HEK293 (cell line): ENCODE measurements around the gene MSX1.

Experiments used
- CTCF ChIA-PET: fragments of 350-600 bp; formaldehyde crosslinking; extraction: SDS; loops from one replicate; lab custom pipeline; 2021; ENCODE audit warnings: antibody characterized with exemption; lab: Yijun Ruan, JAX
- POLR2A ChIA-PET: fragments of 300-600 bp; formaldehyde crosslinking; extraction: SDS; loops from one replicate; lab custom pipeline; 2020; ENCODE audit warnings: antibody characterized with exemption, inconsistent platforms; lab: Yijun Ruan, JAX
- H3K27ac ChIP-seq: fragments of 200-500 bp; sonication (Bioruptor generic); 2 replicates; pipeline ENCODE4 v1.5.1; 2014; ENCODE audit warnings: low read depth, low read length, control low read depth, inconsistent platforms; ENCODE audit errors: extremely low read depth
- H3K36me3 ChIP-seq, 2 experiments: fragments of 200-500 bp in 1 of 2; sonication (Bioruptor generic) in 1 of 2; 1 replicate in 1 of 2; 2 replicates in 1 of 2; pipeline ENCODE4 v1.5.1; 2014 to 2017; ENCODE audit warnings: inconsistent platforms in 2 of 2, low read length in 2 of 2; ENCODE audit not compliant: control insufficient read depth in 2 of 2, insufficient read depth in 1 of 2
- H3K4me1 ChIP-seq: fragments of 200-500 bp; sonication (Bioruptor generic); 2 replicates; pipeline ENCODE4 v1.5.1; 2014; ENCODE audit warnings: mild to moderate bottlenecking, low read length, inconsistent platforms; ENCODE audit not compliant: control insufficient read depth, insufficient read depth
- H3K4me3 ChIP-seq: 2 replicates; pipeline ENCODE4 v1.5.1; 2011; ENCODE audit warnings: low read depth, mild to moderate bottlenecking, control low read depth, low read length, moderate library complexity
- H3K9me3 ChIP-seq: fragments of 200-500 bp; sonication (Bioruptor generic); 2 replicates; pipeline ENCODE4 v1.5.1; 2014; ENCODE audit warnings: low read depth, low read length, inconsistent platforms; ENCODE audit not compliant: control insufficient read depth, insufficient read depth
- BCL11A ChIP-seq: fragments of 450-650 bp; formaldehyde crosslinking; IDR thresholded peaks from 2 replicates; pipeline ENCODE4 v1.5.1; 2016; ENCODE audit warnings: low read depth, missing biosample characterization, missing genetic modification characterization
- KLF1 ChIP-seq: fragments of 450-650 bp; formaldehyde crosslinking; IDR thresholded peaks from 2 replicates; pipeline ENCODE4 v1.5.1; 2016; ENCODE audit warnings: missing biosample characterization, missing genetic modification characterization
- PRDM1 ChIP-seq: fragments of 450-650 bp; formaldehyde crosslinking; IDR thresholded peaks from 2 replicates; pipeline ENCODE4; 2016; ENCODE audit warnings: missing biosample characterization, missing genetic modification characterization
- TRIM28 ChIP-seq: IDR thresholded peaks from 2 replicates; pipeline ENCODE4 v1.6.1; 2011; ENCODE audit warnings: low read length, control low read depth, borderline replicate concordance
- YY1 ChIP-seq: fragments of 450-650 bp; formaldehyde crosslinking; IDR thresholded peaks from 2 replicates; pipeline ENCODE4 v1.5.1; 2018; ENCODE audit warnings: missing biosample characterization, missing genetic modification characterization
- ZBTB21 ChIP-seq: fragments of 450-650 bp; formaldehyde crosslinking; IDR thresholded peaks from 2 replicates; pipeline ENCODE4 v1.5.1; 2017; ENCODE audit warnings: missing biosample characterization, missing genetic modification characterization
- ZEB2 ChIP-seq: fragments of 450-650 bp; formaldehyde crosslinking; IDR thresholded peaks from 2 replicates; pipeline ENCODE4 v1.5.1; 2016; ENCODE audit warnings: missing biosample characterization, missing genetic modification characterization
- ZFHX2 ChIP-seq: fragments of 450-650 bp; formaldehyde crosslinking; conservative IDR thresholded peaks from 2 replicates; pipeline ENCODE4 v1.5.1; 2016; ENCODE audit warnings: missing biosample characterization, missing genetic modification characterization
- ZNF146 ChIP-seq: fragments of 450-650 bp; formaldehyde crosslinking; IDR thresholded peaks from 2 replicates; pipeline ENCODE4 v1.5.1; 2016; ENCODE audit warnings: missing biosample characterization, missing genetic modification characterization
- ZNF266 ChIP-seq: fragments of 450-650 bp; formaldehyde crosslinking; IDR thresholded peaks from 2 replicates; pipeline ENCODE4 v1.5.1; 2016; ENCODE audit warnings: missing biosample characterization, missing genetic modification characterization, low read depth
- ZNF391 ChIP-seq: fragments of 450-650 bp; formaldehyde crosslinking; IDR thresholded peaks from 2 replicates; pipeline ENCODE4 v1.5.1; 2016; ENCODE audit warnings: low read depth, missing biosample characterization, missing genetic modification characterization, borderline replicate concordance
- ZNF473 ChIP-seq: fragments of 450-650 bp; formaldehyde crosslinking; IDR thresholded peaks from 2 replicates; pipeline ENCODE4 v1.5.1; 2017; ENCODE audit warnings: missing biosample characterization, missing genetic modification characterization
- ZNF544 ChIP-seq: fragments of 450-650 bp; formaldehyde crosslinking; IDR thresholded peaks from 2 replicates; pipeline ENCODE4 v1.5.0; 2017; ENCODE audit warnings: missing biosample characterization, missing genetic modification characterization
- ZNF558 ChIP-seq: fragments of 450-650 bp; formaldehyde crosslinking; IDR thresholded peaks from 2 replicates; pipeline ENCODE4 v1.5.1; 2016; ENCODE audit warnings: missing biosample characterization, missing genetic modification characterization
- ZNF610 ChIP-seq: fragments of 450-650 bp; formaldehyde crosslinking; IDR thresholded peaks from 2 replicates; pipeline ENCODE4 v1.5.1; 2016; ENCODE audit warnings: missing biosample characterization, missing genetic modification characterization, borderline replicate concordance
- ZNF654 ChIP-seq: fragments of 450-650 bp; formaldehyde crosslinking; IDR thresholded peaks from 2 replicates; pipeline ENCODE4 v1.5.1; 2016; ENCODE audit warnings: low read depth, missing biosample characterization, missing genetic modification characterization
- TF ChIP-seq, protein P1 (sequence below): fragments of 450-650 bp; formaldehyde crosslinking; IDR thresholded peaks from 2 replicates; pipeline ENCODE4; 2016; ENCODE audit warnings: missing biosample characterization, missing genetic modification characterization
- TF ChIP-seq, protein P2 (sequence below): fragments of 450-650 bp; formaldehyde crosslinking; IDR thresholded peaks from 2 replicates; pipeline ENCODE4 v1.5.1; 2016; ENCODE audit warnings: missing biosample characterization, missing genetic modification characterization
- TF ChIP-seq, protein P3 (sequence below): fragments of 450-650 bp; formaldehyde crosslinking; IDR thresholded peaks from 2 replicates; pipeline ENCODE4 v1.5.1; 2016; ENCODE audit warnings: missing biosample characterization, missing genetic modification characterization

Gene MSX1

DNA sequence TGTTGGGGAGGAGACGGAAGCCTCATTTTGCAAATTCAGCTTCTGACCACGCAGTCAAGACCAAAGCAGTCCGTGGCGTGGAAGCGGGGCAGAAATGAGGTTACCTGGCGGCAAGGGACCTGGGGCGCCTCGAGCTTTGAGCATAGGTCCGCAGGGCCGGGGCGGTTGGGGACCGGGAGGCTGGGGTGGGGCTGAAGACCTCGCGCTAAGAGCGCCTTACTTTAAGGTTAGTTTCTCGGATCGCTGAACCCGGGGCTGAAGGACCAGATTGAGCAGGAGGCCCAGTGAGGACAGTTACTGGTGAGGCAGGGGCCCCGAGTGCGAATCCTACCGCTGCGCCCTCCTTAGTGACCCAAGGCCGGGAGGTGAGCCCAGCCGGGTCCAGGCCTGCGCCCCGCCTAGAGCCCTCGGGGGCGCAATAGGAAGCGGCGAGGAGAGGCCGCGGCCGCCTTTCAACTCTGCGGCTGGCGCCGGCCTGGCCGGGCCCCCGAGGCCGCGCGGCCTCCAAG lies 7.5 kb downstream of the MSX1 start:
- POLR2A ChIA-PET: no interaction called here
- Histone ChIP-seq H3K36me3 (peaks cover 0 to 22% of the 10 kb centered on the region in 2 experiments; a peak in 1 of 3 replicates), H3K4me3 (no peak overlapping the region), H3K9me3 (no peaks in the 10 kb centered on the region), H3K4me1 (no peaks in the 10 kb centered on the region; the same call in 1 of the 2 replicates), H3K27ac (no peak overlapping the region)
- no peak for TF ChIP-seq ZNF654 (tag by site-specific recombination)
- no peak for TF ChIP-seq TRIM28
- TF ChIP-seq ZNF266 (tag by site-specific recombination): no peak
- TF ChIP-seq, protein P1, sequence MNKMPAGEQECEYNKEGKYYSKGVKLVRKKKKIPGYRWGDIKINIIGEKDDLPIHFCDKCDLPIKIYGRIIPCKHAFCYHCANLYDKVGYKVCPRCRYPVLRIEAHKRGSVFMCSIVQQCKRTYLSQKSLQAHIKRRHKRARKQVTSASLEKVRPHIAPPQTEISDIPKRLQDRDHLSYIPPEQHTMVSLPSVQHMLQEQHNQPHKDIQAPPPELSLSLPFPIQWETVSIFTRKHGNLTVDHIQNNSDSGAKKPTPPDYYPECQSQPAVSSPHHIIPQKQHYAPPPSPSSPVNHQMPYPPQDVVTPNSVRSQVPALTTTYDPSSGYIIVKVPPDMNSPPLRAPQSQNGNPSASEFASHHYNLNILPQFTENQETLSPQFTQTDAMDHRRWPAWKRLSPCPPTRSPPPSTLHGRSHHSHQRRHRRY (tag by site-specific recombination): no peak
- no peak for TF ChIP-seq ZEB2
- TF ChIP-seq ZNF610 (tag by site-specific recombination): no peak
- no peak for TF ChIP-seq YY1 (tag by site-specific recombination)
- no peak for TF ChIP-seq ZNF473 (tag by site-specific recombination)
- no peak for TF ChIP-seq ZNF146 (tag by site-specific recombination)
- TF ChIP-seq, protein P2, sequence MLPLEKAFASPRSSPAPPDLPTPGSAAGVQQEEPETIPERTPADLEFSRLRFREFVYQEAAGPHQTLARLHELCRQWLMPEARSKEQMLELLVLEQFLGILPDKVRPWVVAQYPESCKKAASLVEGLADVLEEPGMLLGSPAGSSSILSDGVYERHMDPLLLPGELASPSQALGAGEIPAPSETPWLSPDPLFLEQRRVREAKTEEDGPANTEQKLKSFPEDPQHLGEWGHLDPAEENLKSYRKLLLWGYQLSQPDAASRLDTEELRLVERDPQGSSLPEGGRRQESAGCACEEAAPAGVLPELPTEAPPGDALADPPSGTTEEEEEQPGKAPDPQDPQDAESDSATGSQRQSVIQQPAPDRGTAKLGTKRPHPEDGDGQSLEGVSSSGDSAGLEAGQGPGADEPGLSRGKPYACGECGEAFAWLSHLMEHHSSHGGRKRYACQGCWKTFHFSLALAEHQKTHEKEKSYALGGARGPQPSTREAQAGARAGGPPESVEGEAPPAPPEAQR: no peak
- no peak for TF ChIP-seq KLF1 (tag by site-specific recombination)
- TF ChIP-seq ZNF544 (tag by site-specific recombination): no peak
- TF ChIP-seq PRDM1: no peak
- TF ChIP-seq, protein P3, sequence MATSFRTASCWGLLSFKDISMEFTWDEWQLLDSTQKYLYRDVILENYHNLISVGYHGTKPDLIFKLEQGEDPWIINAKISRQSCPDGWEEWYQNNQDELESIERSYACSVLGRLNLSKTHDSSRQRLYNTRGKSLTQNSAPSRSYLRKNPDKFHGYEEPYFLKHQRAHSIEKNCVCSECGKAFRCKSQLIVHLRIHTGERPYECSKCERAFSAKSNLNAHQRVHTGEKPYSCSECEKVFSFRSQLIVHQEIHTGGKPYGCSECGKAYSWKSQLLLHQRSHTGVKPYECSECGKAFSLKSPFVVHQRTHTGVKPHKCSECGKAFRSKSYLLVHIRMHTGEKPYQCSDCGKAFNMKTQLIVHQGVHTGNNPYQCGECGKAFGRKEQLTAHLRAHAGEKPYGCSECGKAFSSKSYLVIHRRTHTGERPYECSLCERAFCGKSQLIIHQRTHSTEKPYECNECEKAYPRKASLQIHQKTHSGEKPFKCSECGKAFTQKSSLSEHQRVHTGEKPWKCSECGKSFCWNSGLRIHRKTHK (tag by site-specific recombination): no peak
- no peak for TF ChIP-seq ZNF391 (tag by site-specific recombination)
- no peak for TF ChIP-seq ZBTB21 (tag by site-specific recombination)
- no peak for TF ChIP-seq BCL11A
- CTCF ChIA-PET: no interaction called here

DNA sequence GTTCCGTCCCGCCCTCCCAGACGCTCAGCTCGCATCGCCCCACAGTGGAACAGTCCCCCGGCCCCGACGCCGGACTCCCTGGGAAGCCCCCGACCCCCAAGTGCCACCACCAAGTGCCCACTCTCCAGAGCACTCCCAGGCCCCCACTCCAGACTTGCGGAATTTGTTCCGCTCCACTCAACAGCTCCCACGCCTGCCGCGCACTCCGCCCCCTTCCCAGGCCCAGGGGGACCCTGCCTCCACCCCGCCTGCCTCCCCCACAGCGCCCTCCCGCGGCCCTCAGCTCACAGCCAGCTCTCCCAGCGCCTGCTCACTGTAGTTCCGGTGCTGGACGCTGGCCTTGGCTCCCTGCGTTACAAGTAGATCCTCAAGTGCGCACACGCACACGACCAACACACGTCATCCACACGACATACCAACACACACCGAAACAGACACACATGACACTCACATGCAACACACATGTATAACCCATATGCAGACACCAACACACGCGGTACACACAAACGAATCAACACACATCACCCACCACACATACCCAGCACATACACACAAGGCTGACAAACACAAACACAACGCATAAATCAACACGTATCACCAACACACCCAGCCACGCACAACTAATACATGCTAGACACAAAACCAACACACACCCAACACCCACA lies 8.0 kb downstream of the MSX1 start:
- no peak for TF ChIP-seq ZNF558 (tag by site-specific recombination)
- TF ChIP-seq ZFHX2 (tag by site-specific recombination): peak; percentile 57; the same call in 1 of the 2 replicates

More for the DNA sequence above, 8.0 kb downstream of the MSX1 start:
- ChIA-PET POLR2A (no interaction called here), CTCF (no interaction called here)
- peaks cover 0 to 16% of the 10 kb centered on the region in 2 experiments; a peak in 1 of 3 replicates for H3K36me3 ChIP-seq
- H3K4me1 ChIP-seq: no peaks in the 10 kb centered on the region
- no peaks in the 10 kb centered on the region for H3K9me3 ChIP-seq
- no peak overlapping the region for H3K27ac ChIP-seq
- no peak overlapping the region for H3K4me3 ChIP-seq
